HG03097 (cell line): ENCODE measurements around the gene SORCS2.

ENCODE experiments used
- ATAC-seq: cut with Tn5 transposase; IDR thresholded peaks from one replicate; pipeline ENCODE4 v1.9.1; 2021; ENCODE audit not compliant: unreplicated experiment, low FRiP score

Gene SORCS2

GRCh38 chr4:7612311-7612897 lies 420.1 kb downstream of the SORCS2 start:
- no peak for ATAC-seq

- ATAC-seq, result no peak
Measured at GRCh38 chr4:7614350-7614949, 422.1 kb downstream of the SORCS2 start.

GRCh38 chr4:7616193-7616592 lies 423.9 kb downstream of the SORCS2 start:
- no peak for ATAC-seq

- no peak for ATAC-seq
Measured at GRCh38 chr4:7618361-7618760, 426.0 kb downstream of the SORCS2 start.

- ATAC-seq, result no peak
Measured at GRCh38 chr4:7620086-7620813, 427.9 kb downstream of the SORCS2 start.

- no peak for ATAC-seq
Measured at GRCh38 chr4:7620814-7621176, 428.5 kb downstream of the SORCS2 start.

GRCh38 chr4:7621252-7622035 lies 429.1 kb downstream of the SORCS2 start:
- no peak for ATAC-seq

- ATAC-seq, result no peak
Measured at GRCh38 chr4:7622371-7622770, 430.0 kb downstream of the SORCS2 start.

GRCh38 chr4:7623468-7623867 lies 431.1 kb downstream of the SORCS2 start:
- no peak for ATAC-seq

- no peak for ATAC-seq
Measured at GRCh38 chr4:7624396-7624980, 432.1 kb downstream of the SORCS2 start.

- ATAC-seq, result no peak
Measured at GRCh38 chr4:7625071-7625470, 432.7 kb downstream of the SORCS2 start.

GRCh38 chr4:7626531-7626930 lies 434.2 kb downstream of the SORCS2 start:
- ATAC-seq, result no peak

- ATAC-seq, result no peak
Measured at GRCh38 chr4:7627251-7628250, 435.2 kb downstream of the SORCS2 start.

- ATAC-seq, result no peak
Measured at GRCh38 chr4:7628432-7628831, 436.1 kb downstream of the SORCS2 start.

- ATAC-seq, result no peak
Measured at GRCh38 chr4:7629501-7630254, 437.3 kb downstream of the SORCS2 start.

- no peak for ATAC-seq
Measured at GRCh38 chr4:7630568-7631287, 438.4 kb downstream of the SORCS2 start.

- no peak for ATAC-seq
Measured at GRCh38 chr4:7631288-7632014, 439.1 kb downstream of the SORCS2 start.

GRCh38 chr4:7632341-7632740 lies 440.0 kb downstream of the SORCS2 start:
- ATAC-seq, result no peak
